ENCODE results near the gene SERPINF2.
"Not testable (repeated sequence)": the region's sequence is repeated elsewhere in the genome, so short reads cannot be mapped to it uniquely, and the experiment has no call there.

SERPINF2 gene

GRCh38 chr17:1796800-1797199 lies 54.1 kb downstream of the SERPINF2 start:
- DNase-seq, result no peak

GRCh38 chr17:1797323-1797722 lies 54.7 kb downstream of the SERPINF2 start:
- DNase-seq, result no peak

DNA sequence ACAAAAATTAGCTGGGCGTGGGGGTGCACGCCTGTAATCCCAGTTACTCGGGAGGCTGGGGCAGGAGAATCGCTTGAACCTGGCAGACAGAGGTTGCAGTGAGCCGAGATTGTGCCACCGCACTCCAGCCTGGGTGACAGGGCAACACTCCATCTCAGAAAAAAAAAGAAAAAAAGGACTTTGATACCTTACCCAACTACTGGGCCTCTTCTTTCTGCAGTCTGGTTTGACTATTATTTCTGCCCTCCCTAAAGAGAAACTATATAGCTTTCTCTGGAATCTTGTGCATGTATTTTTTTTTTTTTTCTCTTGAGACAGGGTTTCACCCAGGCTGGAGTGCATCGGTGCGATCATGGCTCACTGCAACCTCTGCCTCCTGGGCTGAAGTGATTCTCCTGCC lies 55.2 kb downstream of the SERPINF2 start:
- DNase-seq, result not testable (repeated sequence)

DNA sequence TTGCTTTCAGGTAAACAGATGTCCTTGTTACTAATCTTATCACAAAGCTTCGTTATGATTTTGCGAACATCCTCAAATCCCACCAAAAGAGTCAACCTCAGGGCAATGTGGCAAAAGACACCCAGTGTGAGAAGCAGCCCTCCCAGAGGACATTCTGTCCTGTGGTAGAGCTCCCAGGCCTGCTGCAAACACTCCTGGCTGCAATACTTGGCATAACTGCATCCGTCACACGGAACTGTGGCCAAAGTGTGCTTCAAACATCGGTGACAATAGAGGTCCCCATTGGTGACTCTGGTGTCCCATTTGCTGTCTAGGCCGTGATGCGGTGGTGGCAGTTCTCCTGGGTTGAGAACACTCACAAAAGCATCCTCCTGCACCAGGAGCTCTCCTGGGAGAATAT lies 57.6 kb downstream of the SERPINF2 start:
- no peak for DNase-seq

- DNase-seq, result no peak
Measured at GRCh38 chr17:1800712-1801111, 58.0 kb downstream of the SERPINF2 start.

- DNase-seq, result no peak
Measured at GRCh38 chr17:1802429-1802828, 59.8 kb downstream of the SERPINF2 start.

- no peak for DNase-seq
Measured at GRCh38 chr17:1803280-1803679, 60.6 kb downstream of the SERPINF2 start.

Measured in activated CD4-positive, alpha-beta T cell treated with anti-CD3 and anti-CD28 coated beads, Interleukin-10, Interleukin-2, amounts not matched to agents 100 ng/mL and 50 ng/mL, durations not matched to agents 16 hours and 8 hours (primary cell).